GM19372 (cell line): ENCODE results near the gene CFAP45.
A peak's percentile ranks its signal among the peaks of the same experiment; 100 is the strongest.

Experiments
- ATAC-seq: cut with Tn5 transposase; IDR thresholded peaks from one replicate; pipeline ENCODE4 v1.9.1; 2021; ENCODE audit warnings: mild to moderate bottlenecking, low read depth, moderate library complexity; ENCODE audit not compliant: unreplicated experiment

CFAP45 gene

GRCh38 chr1:159831412-159832141 lies 68.4 kb downstream of the CFAP45 start:
- ATAC-seq, result no peak

- no peak for ATAC-seq
Observed at GRCh38 chr1:159830722-159831121, 69.2 kb downstream of the CFAP45 start.

DNA sequence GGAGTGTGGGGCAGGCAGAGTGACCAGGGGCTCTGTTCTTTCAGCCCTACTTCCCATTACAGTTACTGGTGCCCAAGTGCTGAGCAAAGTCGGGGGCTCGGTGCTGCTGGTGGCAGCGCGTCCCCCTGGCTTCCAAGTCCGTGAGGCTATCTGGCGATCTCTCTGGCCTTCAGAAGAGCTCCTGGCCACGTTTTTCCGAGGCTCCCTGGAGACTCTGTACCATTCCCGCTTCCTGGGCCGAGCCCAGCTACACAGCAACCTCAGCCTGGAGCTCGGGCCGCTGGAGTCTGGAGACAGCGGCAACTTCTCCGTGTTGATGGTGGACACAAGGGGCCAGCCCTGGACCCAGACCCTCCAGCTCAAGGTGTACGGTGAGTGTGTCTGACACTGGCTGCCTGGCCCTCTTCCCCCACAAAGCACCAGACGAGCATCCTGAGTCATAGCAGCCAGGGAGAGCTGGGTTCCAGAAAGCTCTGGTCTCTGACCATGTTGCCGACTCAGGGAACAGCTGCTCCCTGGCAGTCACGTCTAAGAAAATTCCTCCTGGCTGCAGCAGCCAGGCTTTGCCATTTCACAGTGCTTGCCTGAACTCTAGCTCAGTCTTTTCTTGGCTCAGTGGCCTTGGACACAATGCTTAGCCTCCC lies 70.0 kb downstream of the CFAP45 start:
- no peak for ATAC-seq

DNA sequence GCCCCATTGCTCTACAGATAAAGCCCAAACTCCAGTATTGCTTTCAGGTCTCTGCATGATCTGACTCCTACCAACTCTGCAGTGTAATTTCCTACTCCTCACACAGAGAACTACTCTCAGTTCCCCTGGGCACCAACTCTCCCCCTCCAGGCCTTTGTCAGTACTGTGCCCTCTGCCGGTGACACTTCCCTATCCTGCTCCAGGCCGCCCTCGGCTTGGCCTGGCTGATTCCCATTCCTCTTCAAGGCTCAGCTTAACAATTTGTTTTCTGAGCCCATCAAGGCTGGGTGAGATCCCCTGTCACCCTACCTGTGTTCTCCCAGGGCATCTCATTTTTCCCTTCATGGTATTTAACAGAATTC lies 70.7 kb downstream of the CFAP45 start:
- ATAC-seq, result no peak

- no peak for ATAC-seq
Observed at GRCh38 chr1:159828581-159829272, 71.2 kb downstream of the CFAP45 start.

GRCh38 chr1:159828176-159828575 lies 71.8 kb downstream of the CFAP45 start:
- ATAC-seq, result no peak

DNA sequence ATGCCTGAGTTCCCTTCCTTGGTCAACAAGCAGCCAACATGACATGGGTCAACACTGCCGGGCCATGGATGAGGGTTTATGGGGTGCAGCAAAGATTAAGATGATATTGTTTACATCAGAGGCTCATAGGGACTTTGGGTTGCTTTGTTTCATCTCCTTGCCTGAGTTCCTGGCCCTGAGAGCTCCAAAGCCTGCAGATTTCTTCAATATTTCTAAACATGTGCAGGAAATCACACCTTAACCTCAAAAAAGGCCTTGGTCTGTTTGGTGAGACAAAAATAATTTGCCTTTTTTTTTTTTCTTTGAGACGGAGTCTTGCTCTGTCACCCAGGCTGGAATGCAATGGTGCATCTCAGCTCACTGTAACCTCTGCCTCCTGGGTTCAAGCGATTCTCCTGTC lies 72.4 kb downstream of the CFAP45 start:
- no peak for ATAC-seq

DNA sequence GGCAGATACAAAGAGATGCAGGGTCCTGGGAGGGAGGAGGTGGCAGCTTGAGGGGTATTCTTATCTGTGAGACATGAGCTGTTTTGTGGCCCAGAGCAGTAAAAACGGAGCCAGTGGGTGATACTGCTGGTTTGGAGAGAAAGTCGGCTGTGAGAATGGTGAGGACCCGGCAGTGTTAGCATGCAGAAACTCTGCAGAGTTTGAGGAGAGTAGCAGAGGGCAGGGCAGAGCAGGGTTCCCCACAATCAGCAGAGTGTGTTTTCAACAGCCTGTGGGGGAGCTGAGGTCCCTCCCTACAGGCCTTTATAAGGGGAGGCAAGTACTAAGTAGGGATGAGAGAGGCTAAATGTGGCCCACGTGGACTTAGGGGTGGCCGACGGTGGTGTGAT lies 72.9 kb downstream of the CFAP45 start:
- no peak for ATAC-seq

DNA sequence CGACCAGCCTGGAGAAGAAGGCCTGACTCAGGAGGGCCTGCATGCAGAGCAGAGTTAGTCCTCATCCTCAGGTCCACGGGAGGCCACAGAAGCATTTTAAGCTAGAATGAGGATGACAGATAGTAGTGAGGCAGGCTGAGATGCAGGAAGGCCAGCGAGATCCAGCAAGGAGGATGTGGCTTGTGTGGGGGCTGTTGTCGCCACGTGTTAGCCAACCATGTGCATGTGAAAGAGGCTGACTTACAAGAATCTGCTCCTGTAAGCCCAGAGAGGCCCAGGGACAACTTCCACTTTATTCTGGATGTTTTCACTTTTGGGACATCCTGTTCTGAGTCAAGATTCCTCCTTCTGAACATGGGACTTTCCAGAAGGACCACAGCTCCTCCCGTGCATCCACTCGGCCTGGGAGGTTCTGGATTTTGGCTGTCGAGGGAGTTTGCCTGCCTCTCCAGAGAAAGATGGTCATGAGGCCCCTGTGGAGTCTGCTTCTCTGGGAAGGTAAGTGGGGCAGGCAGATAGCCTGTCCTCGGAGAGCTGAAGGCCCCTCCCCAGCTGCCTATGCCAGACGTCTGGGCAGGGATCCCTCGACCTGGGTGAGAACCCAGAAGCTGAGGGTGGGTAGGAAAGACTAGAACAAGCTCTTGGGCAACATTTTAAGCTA lies 73.4 kb downstream of the CFAP45 start, which contains the start of gene SLAMF8:
TSS of gene SLAMF8 (plus strand) at position 433 of the 661 bp plus-strand sequence. CDS start at position 459, 26 bp downstream.
- ATAC-seq, result peak; percentile 51

GRCh38 chr1:159825564-159825963 lies 74.4 kb downstream of the CFAP45 start:
- no peak for ATAC-seq

- ATAC-seq, result no peak
Observed at GRCh38 chr1:159823406-159823805, 76.6 kb downstream of the CFAP45 start.
